DMS114 treated with DMSO at 0.1 percent for 48 hours (cell line): ENCODE results near the gene TP73.

ENCODE experiments used
- DNase-seq: peaks from one replicate; lab custom pipeline; 2025; ENCODE audit not compliant: unreplicated experiment; lab: John Stamatoyannopoulos, UW

Gene TP73

GRCh38 chr1:3651930-3652547, at the start of gene TP73:
TSS of gene TP73 (plus strand) at chr1:3652516. CDS start at chr1:3682366, 29,850 bp downstream.
- no peak for DNase-seq

- DNase-seq: no peak
Observed at GRCh38 chr1:3603156-3603555, 49.2 kb upstream of the TP73 start.

- DNase-seq: no peak
Observed at GRCh38 chr1:3603571-3604467, 48.5 kb upstream of the TP73 start.

GRCh38 chr1:3604468-3604974, 47.8 kb upstream of the TP73 start:
- DNase-seq: no peak

- no peak for DNase-seq
Observed at GRCh38 chr1:3604997-3605823, 47.1 kb upstream of the TP73 start.

- no peak for DNase-seq
Observed at GRCh38 chr1:3606779-3607702, 45.3 kb upstream of the TP73 start.

- DNase-seq: no peak
Observed at GRCh38 chr1:3607703-3608065, 44.6 kb upstream of the TP73 start.

- DNase-seq: no peak
Observed at GRCh38 chr1:3608154-3608553, 44.2 kb upstream of the TP73 start.

GRCh38 chr1:3609016-3609768, 43.1 kb upstream of the TP73 start:
- DNase-seq: no peak

GRCh38 chr1:3609769-3610526, 42.4 kb upstream of the TP73 start:
- no peak for DNase-seq

- DNase-seq: no peak
Observed at GRCh38 chr1:3610527-3611169, 41.7 kb upstream of the TP73 start.

GRCh38 chr1:3611170-3612019, 40.9 kb upstream of the TP73 start, which contains the start of gene MEGF6:
TSS of gene MEGF6 (minus strand) at chr1:3611508. CDS start at chr1:3611268, 240 bp downstream.
- peak; percentile 41 for DNase-seq

- DNase-seq: no peak
Observed at GRCh38 chr1:3612123-3612522, 40.2 kb upstream of the TP73 start.

- no peak for DNase-seq
Observed at GRCh38 chr1:3614755-3615742, 37.3 kb upstream of the TP73 start.

GRCh38 chr1:3616861-3617260, 35.5 kb upstream of the TP73 start:
- DNase-seq: no peak

GRCh38 chr1:3617806-3618345, 34.4 kb upstream of the TP73 start:
- no peak for DNase-seq
